Mucosa of stomach (tissue), 1 donor: ENCODE results near the gene AFAP1L1.

Experiments
- H3K27me3 ChIP-seq: one replicate; pipeline ENCODE4 v1.7.0; 2013; ENCODE audit warnings: mild to moderate bottlenecking, low read length; ENCODE audit not compliant: control insufficient read depth, insufficient read depth
- H3K36me3 ChIP-seq: one replicate; pipeline ENCODE4 v1.7.0; 2013; ENCODE audit warnings: low read length; ENCODE audit not compliant: control insufficient read depth, insufficient read depth
- H3K4me1 ChIP-seq: one replicate; pipeline ENCODE4 v1.7.0; 2013; ENCODE audit warnings: mild to moderate bottlenecking, low read length; ENCODE audit not compliant: control insufficient read depth, insufficient read depth
- H3K4me3 ChIP-seq: one replicate; pipeline ENCODE4 v1.7.0; 2013; ENCODE audit warnings: low read length
- H3K9ac ChIP-seq: one replicate; pipeline ENCODE4 v1.7.0; 2013; ENCODE audit warnings: mild to moderate bottlenecking, low read length, moderate library complexity
- H3K9me3 ChIP-seq: one replicate; pipeline ENCODE4 v1.7.0; 2013; ENCODE audit warnings: mild to moderate bottlenecking, low read length, moderate library complexity; ENCODE audit not compliant: control insufficient read depth
- donor health status: Pancreatic carcinoma.

AFAP1L1 gene

DNA sequence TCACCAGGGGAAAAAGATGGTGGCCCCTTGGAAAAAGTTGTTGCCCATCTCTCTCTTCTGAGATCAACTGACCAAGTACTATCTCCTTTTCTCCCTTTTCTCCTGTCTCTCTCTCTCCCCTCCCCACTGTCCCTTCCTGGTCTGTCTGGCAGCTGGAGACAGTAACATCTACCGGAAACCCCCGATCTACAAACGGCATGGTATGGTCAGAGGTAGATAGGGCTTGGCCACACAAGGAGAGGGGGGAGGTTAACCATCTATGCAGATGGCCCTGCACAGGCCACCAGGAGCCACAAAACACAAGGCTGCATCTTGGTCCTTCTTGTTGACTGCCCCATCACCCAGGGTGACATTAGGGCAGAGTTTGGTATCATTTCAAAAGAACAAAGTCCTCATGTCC, 29.3 kb upstream of the AFAP1L1 start:
- no peaks in the 10 kb centered on the region for H3K4me1 ChIP-seq
- no peak overlapping the region for H3K4me3 ChIP-seq
- no peaks in the 10 kb centered on the region for H3K9me3 ChIP-seq
- H3K36me3 ChIP-seq, result no peaks in the 10 kb centered on the region
- H3K9ac ChIP-seq, result no peak overlapping the region
- peaks cover 4% of the 10 kb centered on the region for H3K27me3 ChIP-seq

DNA sequence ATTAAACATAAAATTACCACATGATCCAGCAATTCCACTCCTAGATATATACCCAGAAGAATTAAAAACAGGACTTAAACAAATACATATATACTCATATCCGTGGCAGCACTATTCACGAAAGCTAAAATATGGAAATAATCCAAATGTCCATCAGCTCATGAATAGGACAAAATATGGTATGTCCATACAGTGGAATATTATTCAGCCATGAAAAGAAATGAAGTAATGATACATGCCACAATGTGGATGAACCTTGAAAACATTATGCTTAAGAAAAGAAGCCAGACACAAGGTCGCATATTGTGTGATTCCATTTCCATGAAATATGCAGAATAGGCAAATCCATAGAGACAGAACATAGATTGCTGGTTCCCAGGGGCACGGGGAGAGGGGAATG, 24.8 kb upstream of the AFAP1L1 start:
- H3K9ac ChIP-seq, result no peak overlapping the region
- no peak overlapping the region for H3K4me3 ChIP-seq
- no peaks in the 10 kb centered on the region for H3K9me3 ChIP-seq
- peaks cover 4% of the 10 kb centered on the region for H3K27me3 ChIP-seq
- no peaks in the 10 kb centered on the region for H3K36me3 ChIP-seq
- no peaks in the 10 kb centered on the region for H3K4me1 ChIP-seq

DNA sequence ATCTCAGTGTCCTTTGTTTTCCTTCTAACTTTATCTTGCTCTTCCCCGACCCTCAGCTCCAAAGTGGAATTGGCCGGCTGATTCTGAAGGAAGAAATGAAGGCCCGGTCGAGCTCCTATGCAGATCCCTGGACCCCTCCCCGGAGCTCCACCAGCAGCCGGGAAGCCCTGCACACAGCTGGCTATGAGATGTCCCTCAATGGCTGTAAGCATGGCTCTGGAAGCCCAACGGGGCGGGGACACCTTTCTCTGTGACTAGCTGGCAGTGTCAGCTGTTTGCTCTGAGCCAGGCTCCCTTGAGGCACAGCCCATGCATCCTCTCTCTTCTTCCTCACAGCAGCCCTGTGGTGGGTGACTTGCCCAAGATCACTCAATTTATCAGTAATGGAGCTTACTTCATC, 23.9 kb upstream of the AFAP1L1 start:
- Histone ChIP-seq H3K9me3 (no peaks in the 10 kb centered on the region), H3K36me3 (no peaks in the 10 kb centered on the region), H3K4me3 (no peak overlapping the region)

DNA sequence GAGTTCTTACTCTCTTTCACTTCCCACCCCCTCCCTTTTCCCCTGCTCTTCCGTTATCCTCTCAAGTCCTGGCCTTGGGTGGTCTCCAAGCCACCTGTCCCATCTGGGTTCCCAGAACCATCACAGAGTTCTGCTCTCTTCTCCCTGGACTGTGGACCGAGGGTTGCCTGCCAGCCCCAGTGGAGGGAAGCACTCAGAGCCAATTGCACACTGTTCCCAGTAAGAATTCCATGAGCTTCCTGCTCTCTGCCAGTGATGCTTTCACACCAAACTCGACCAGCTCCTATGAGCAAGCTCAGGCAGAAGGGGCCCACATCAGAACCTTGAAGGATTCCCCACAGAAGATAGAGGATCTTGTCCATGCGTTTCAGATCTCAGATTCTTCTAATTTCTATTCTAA, 20.1 kb upstream of the AFAP1L1 start:
- Histone ChIP-seq H3K27me3 (no peaks in the 10 kb centered on the region), H3K4me3 (no peak overlapping the region), H3K36me3 (no peaks in the 10 kb centered on the region), H3K9me3 (no peaks in the 10 kb centered on the region), H3K4me1 (no peaks in the 10 kb centered on the region), H3K9ac (no peak overlapping the region)

More for the DNA sequence above, 23.9 kb upstream of the AFAP1L1 start:
- Histone ChIP-seq H3K4me1 (no peaks in the 10 kb centered on the region), H3K9ac (no peak overlapping the region), H3K27me3 (peaks cover 4% of the 10 kb centered on the region)

DNA sequence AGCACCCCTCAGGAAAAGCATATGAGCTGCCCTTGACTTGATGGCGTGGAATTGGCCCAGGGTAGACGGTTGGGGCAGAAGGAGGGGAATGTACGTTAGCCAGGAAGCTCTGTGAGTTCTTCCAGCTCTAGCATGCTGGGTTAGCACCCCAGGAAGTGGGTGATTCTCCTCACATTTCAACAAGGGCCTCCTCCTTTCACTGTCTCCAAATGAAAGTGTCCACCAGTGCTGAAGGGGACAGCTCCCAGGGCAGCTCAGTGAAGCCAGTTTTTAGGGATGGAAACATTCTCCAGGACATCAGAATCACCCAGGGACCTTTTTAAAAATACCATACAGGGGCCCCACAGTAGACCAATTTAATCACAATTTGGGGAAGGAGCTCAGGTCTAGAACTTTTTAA, 17.2 kb upstream of the AFAP1L1 start:
- no peak overlapping the region for H3K9ac ChIP-seq
- no peak overlapping the region for H3K4me3 ChIP-seq
- no peaks in the 10 kb centered on the region for H3K9me3 ChIP-seq
- no peaks in the 10 kb centered on the region for H3K36me3 ChIP-seq
- no peaks in the 10 kb centered on the region for H3K4me1 ChIP-seq
- no peaks in the 10 kb centered on the region for H3K27me3 ChIP-seq

GRCh38 chr5:149256451-149256850, 15.2 kb upstream of the AFAP1L1 start:
- Histone ChIP-seq H3K9me3 (no peaks in the 10 kb centered on the region), H3K4me3 (no peak overlapping the region), H3K4me1 (no peaks in the 10 kb centered on the region), H3K27me3 (peaks cover 5% of the 10 kb centered on the region), H3K9ac (no peak overlapping the region), H3K36me3 (no peaks in the 10 kb centered on the region)

GRCh38 chr5:149257131-149257530, 14.5 kb upstream of the AFAP1L1 start:
- Histone ChIP-seq H3K36me3 (no peaks in the 10 kb centered on the region), H3K4me3 (no peak overlapping the region), H3K4me1 (no peaks in the 10 kb centered on the region), H3K9me3 (no peaks in the 10 kb centered on the region), H3K9ac (no peak overlapping the region), H3K27me3 (peaks cover 5% of the 10 kb centered on the region)

DNA sequence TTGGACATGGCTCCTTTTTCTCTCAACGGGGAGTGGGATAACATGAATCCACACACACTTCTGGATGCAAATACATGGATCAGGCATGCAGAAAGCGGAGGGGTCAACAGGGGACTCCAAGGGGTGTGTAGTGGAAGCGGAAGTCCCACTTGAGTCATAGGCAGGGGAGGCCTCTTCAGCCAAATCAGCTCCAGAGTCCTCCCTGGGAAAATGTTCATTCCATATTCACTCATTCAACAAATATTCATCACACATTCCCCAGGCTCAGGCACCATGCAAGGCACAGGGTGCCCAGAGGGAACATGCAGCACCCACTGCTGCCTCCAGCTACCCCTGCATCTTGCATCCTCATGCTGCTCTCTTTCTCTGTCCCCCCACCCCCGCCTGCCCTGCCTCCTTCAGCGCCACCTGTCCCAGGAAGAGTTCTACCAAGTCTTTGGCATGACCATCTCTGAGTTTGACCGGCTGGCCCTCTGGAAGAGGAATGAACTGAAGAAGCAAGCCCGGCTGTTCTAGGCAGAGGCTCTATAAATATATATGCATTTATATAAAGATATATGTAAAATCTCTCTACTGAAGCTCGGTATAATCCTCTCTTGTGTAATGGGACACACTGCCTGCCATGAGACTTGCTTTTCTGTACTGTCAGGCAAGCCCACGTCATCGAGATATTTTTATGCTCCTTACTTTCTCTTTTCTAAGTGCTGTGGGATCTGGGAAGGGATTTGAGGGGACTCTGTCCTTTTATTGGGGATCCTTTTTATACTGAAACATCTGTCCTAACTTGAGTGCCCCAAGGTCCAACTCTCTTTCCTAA, 13.6 kb upstream of the AFAP1L1 start:
- H3K4me3 ChIP-seq, result no peak overlapping the region
- no peaks in the 10 kb centered on the region for H3K36me3 ChIP-seq
- peaks cover 5% of the 10 kb centered on the region for H3K27me3 ChIP-seq
- no peaks in the 10 kb centered on the region for H3K4me1 ChIP-seq
- no peak overlapping the region for H3K9ac ChIP-seq
- H3K9me3 ChIP-seq, result no peaks in the 10 kb centered on the region

GRCh38 chr5:149260761-149261160, 10.9 kb upstream of the AFAP1L1 start:
- Histone ChIP-seq H3K4me3 (no peak overlapping the region), H3K4me1 (no peaks in the 10 kb centered on the region), H3K36me3 (no peaks in the 10 kb centered on the region), H3K9ac (no peak overlapping the region), H3K27me3 (peaks cover 11% of the 10 kb centered on the region), H3K9me3 (no peaks in the 10 kb centered on the region)

DNA sequence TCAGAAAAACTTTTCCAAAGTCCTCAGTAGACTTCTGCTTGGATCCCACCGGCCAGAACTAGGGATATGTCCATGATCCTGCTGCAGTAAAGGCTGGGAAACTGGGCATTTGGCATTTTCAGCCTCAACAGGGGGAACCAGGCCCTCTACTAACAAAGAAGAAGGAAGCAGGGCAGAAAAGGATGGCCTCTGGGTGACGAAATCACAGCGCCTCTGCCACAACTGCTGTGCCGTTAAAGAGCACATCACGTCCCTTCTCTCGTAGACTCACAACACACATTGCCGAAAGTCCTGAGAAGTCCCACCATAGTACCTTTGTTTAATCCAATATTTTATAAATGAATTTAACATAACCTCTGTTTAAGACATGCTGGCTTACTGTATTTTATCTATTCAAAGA, 10.4 kb upstream of the AFAP1L1 start:
- Histone ChIP-seq H3K27me3 (peaks cover 11% of the 10 kb centered on the region), H3K4me3 (no peak overlapping the region), H3K9me3 (no peaks in the 10 kb centered on the region), H3K36me3 (no peaks in the 10 kb centered on the region), H3K9ac (no peak overlapping the region), H3K4me1 (no peaks in the 10 kb centered on the region)

DNA sequence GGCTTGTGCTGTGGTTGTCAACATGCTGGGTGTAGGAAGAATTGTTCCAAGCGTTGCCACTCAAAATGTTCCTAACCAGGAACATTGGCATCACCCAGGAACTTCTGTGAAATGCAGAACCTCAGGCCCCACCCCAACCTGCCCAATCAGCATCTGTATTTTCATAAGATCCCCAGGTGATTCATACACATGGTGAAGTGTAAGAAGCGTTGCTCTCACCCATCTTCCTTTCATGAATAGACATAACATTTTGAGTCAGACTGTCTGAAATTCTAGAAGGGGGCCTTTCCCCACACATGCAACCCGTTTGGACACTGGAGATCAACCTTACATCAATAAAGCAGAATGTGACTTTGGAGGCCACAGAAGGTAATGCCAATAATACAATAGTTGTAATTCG, 9.3 kb upstream of the AFAP1L1 start:
- Histone ChIP-seq H3K4me3 (no peak overlapping the region), H3K9me3 (no peaks in the 10 kb centered on the region), H3K27me3 (peaks cover 11% of the 10 kb centered on the region), H3K36me3 (no peaks in the 10 kb centered on the region), H3K9ac (no peak overlapping the region), H3K4me1 (no peaks in the 10 kb centered on the region)

- no peaks in the 10 kb centered on the region for H3K36me3 ChIP-seq
- H3K9ac ChIP-seq, result no peak overlapping the region
- no peaks in the 10 kb centered on the region for H3K4me1 ChIP-seq
- peaks cover 11% of the 10 kb centered on the region for H3K27me3 ChIP-seq
- no peak overlapping the region for H3K4me3 ChIP-seq
- no peaks in the 10 kb centered on the region for H3K9me3 ChIP-seq
Measured at GRCh38 chr5:149264439-149265067, 7.1 kb upstream of the AFAP1L1 start.
